Kidney glomerular epithelial cell (primary cell): ENCODE data around the gene RNF126.
"Not testable (repeated sequence)": the region's sequence is repeated elsewhere in the genome, so short reads cannot be mapped to it uniquely, and the experiment has no call there.

Experiments used
- DNase-seq: peaks from one replicate; lab custom pipeline; 2025; lab: John Stamatoyannopoulos, UW

Gene RNF126

GRCh38 chr19:628168-628567 lies 34.8 kb downstream of the RNF126 start:
- DNase-seq: no peak

DNA sequence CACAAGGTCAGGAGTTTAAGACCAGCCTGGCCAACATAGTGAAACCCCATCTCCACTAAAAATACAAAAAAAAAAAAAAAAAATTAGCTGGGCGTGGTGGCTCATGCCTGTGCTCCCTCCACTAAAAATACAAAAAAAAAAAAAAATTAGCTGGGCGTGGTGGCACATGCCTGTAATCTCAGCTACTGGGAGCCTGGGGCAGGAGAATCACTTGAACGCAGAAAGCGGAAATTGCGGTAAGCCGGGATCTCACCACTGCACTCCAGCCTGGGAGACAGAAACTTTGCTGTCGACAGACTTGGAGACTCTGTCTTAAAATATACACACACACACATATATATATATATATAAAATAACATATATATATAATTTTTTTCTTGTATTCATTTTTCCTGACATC lies 36.4 kb downstream of the RNF126 start:
- not testable (repeated sequence) for DNase-seq

DNA sequence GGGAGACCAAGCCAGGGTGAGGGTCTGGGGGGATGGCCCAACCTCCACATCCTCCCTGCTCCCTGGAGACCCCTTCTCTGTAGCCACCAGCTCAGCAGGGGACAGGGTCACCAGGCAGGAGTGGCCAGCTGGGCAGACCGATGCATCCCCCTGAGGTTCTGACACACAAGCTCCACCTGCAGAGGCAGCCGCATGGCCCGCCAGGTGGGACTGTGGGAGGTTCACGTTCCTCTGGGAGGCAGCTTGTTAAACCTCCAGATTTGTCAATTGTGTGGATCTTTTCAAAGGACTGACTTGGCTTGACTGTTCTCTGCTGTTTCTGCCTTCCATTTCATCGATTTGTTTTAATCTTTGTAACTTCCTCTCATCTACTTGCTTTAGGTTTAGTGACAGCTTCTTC lies 37.8 kb downstream of the RNF126 start:
- no peak for DNase-seq

DNA sequence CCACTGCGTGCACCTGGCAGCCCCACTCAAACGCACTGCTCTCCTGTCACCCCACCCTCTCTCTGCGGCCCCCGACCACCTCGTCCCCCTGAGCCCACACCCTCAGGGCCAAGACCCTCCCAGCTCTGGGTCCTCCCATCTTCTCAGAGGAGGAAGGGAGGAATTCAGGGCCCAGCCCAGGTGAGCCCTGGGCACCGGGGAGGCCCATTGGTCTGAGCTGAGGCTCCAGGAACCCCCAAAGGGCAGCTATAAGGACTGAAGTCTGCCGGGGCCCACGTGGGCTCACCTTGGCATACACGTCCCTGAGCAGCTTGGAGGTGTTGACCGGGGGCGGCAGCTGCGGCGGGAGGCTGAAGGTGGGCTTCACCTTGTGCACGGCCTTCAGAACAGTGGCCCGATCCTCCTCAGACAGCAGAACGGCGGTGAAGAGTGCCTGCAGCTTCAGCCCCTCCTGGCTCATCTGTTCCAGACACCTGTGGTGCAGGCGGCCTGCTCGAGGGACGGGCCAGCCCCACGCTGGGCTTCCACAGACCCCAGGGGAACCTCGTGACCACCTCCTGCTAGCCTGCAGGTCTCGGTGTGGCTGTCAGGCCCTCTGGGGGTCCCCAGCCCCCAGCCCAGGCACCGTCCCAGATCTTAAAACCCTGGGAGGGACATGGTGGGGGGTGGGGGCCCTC lies 38.4 kb downstream of the RNF126 start:
- no peak for DNase-seq

GRCh38 chr19:623974-624373 lies 39.0 kb downstream of the RNF126 start:
- peak; percentile 6 for DNase-seq

DNA sequence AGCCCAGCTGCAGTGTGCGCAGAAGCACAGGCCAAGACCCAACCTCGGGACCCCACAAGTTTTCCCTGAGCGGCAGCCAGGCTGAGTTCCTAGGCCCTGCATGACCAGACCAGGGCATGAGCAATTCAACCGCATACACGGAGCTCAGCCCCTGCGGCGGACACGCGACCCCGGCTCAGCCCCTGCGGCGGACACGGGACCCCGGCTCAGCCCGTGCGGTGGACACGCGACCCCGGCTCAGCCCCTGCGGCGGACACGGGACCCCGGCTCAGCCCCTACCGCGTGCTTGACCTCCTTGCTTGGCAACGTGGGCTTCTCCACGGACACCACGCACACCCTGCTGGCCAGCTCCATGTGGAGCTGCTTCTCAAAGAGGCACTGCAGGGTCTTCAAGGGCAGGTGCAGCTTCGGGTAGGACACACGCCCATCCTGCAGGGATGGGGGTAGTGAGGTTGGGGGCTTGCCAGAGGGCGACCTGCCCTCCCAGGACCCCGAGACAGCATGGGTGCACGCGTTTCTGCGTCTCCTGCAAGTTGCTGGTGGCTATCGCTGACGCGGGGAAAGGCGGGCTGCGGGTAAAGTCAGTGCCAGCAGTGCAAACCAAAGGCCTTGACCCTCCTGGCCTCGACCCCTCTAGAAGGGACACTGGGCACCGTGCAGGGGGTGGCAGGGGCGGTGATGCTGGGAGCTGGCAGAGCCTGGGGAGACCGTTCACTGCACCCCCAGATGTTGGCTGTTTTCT lies 39.7 kb downstream of the RNF126 start:
- DNase-seq: no peak

DNA sequence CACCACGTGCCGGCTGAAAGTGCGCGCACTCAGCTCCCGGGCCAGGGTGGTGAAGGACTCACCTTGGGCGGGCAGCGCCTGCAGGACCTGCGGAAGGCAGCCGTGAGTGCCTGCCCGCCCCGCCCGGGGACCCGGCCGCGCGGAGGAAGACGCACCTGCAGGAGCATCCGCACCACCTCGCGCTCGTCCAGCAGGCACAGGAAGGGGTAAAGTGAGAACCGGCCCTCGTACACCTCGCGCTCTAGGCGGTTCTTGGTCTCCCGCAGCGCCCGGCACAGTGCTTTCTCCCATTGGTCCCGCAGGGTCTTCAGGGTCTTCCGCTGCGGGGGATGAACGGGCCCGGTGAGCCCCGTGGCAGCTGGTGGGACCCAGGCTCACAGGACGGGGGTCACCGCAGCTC lies 40.3 kb downstream of the RNF126 start:
- DNase-seq: no peak

- DNase-seq: no peak
Measured at GRCh38 chr19:621819-622218, 41.2 kb downstream of the RNF126 start.

DNA sequence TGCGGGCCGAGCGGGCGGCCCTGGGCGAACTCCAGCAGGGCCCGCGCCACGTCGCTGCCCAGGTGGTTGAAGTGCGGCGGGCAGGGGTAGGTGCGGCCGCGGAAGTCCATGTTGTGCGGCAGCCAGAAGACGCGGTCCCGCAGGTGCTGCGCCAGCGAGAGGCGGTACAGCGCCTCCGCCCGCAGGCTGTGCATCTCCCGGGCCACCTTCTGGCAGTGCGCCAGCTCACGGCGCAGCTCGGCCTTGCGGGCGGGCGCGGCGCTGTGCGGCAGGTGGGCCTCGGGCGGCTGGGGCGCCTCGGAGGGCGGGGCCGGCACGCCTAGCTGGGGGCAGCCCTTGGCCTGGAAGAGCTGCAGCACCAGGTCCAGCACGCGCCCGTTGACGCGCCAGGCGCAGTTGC lies 41.8 kb downstream of the RNF126 start:
- not testable (repeated sequence) for DNase-seq

GRCh38 chr19:620166-620862 lies 42.7 kb downstream of the RNF126 start:
- no peak for DNase-seq

DNA sequence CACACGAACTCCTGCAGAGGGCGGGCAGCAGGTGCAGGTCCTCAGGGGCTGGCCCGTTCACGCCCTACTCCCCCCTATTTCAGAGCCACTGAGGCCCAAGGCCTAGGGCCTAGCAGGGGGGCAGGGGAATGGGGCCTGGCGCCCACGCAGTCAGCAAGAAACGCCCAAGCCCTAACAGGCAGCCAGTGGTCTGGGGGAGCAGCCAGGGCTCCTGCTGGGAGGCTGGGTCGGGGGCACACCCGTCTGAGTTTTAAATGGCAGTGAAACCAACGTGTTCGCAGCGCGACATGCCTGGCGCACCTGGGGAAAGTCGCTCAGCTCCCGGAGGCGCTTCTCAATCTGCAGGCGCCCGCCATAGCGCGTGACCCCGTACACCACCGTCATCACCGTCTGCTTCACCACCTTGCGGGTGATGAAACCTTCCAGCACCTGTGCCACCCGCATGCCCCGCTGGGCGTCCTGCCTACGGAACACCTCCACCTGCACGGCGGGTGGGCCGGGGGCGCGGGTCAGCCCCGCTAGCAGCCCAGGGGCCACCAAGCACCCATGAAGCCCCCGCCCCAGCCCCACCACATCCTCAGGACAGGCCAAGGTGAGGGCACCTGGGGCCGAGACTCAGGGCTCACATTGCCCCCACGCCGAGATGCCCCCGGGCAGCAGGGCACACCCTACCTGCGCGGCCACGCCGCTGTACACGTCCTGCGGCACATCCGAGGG lies 43.6 kb downstream of the RNF126 start:
- no peak for DNase-seq

GRCh38 chr19:618674-619285 lies 44.2 kb downstream of the RNF126 start:
- DNase-seq: no peak

GRCh38 chr19:618247-618619 lies 44.8 kb downstream of the RNF126 start:
- DNase-seq: no peak

DNA sequence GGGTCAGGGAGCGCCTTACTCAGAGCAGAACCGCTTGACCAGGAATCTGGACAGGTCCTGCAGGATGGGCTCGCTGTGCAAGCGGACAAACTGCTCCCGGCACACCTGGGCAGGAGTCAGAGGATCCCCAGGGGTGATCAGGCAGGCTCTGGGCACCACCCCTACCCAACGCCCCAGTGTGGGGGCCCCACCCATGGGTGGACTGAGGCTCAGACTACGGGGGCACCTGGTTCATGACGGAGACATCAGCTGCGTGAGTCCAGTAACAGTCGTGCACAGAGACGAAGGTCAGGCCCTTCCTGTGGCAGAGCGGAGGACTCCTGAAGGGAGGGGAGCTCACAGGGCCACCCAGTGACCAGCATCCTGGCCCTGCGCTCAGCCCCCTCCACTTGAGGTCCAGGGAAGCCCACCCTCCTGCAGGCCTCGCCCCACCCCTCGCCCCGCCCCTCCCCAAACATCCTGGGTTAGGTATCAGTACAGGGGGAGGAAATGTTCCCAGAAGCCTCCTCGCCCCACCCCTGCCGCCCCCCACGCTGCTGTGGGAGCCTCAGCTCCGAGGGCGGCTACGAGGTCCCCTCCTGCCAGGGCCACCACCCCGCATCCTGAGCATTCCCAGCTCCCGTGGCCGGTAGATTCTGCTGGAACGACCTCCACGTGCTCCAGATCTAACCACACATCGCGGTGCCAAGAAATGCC lies 45.3 kb downstream of the RNF126 start:
- DNase-seq: no peak

DNA sequence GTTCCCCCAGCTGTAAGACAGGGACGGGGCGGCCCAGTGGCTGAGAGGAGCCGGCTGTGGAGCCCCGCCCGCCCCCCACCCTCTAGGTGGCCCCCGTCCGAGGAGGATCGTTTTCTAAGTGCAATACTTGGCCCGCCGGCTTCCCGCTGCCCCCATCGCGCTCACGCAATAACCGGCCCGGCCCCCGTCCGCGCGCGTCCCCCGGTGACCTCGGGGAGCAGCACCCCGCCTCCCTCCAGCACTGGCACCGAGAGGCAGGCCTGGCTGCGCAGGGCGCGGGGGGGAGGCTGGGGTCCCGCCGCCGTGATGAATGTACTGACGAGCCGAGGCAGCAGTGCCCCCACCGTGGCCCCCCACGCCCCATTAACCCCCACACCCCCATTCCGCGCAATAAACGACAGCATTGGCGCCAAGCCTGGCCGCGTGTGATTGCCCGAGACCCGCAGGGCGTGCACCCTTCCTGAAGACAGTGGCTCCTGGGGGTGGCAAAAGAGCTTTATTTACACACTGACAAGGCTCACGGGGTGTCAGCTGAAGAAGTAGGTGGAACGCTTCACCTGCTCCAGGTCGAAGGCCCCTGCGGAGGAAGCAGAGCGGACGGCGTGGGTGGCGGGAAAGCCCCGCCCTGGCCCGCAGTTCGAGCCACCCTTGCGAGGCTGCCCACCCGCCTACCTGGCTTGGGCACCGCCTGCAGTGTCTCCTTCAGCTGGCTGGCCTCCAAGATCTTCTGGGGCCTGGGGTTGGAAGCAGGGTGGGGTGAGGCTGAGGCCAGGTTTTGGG lies 46.1 kb downstream of the RNF126 start:
- DNase-seq: no peak

- no peak for DNase-seq
Measured at GRCh38 chr19:616062-616700, 46.8 kb downstream of the RNF126 start.

DNA sequence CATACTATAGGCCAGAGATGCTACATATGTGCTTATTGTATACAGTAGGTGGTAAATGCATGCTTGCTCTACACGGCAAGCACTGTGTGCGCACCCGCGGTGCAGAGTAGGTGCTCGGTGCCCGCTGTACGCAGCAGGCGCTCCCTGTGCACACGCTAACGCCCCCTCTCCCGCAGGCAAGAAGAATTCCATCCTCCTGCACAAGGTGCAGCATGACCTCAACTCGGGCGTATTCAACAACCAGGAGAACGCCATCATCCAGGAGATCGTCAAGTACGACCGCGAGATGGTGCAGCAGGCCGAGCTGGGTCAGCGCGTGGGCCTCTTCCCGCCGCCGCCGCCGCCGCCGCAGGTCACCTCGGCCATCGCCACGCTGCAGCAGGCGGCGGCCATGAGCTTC lies 47.4 kb downstream of the RNF126 start:
- no peak for DNase-seq

DNA sequence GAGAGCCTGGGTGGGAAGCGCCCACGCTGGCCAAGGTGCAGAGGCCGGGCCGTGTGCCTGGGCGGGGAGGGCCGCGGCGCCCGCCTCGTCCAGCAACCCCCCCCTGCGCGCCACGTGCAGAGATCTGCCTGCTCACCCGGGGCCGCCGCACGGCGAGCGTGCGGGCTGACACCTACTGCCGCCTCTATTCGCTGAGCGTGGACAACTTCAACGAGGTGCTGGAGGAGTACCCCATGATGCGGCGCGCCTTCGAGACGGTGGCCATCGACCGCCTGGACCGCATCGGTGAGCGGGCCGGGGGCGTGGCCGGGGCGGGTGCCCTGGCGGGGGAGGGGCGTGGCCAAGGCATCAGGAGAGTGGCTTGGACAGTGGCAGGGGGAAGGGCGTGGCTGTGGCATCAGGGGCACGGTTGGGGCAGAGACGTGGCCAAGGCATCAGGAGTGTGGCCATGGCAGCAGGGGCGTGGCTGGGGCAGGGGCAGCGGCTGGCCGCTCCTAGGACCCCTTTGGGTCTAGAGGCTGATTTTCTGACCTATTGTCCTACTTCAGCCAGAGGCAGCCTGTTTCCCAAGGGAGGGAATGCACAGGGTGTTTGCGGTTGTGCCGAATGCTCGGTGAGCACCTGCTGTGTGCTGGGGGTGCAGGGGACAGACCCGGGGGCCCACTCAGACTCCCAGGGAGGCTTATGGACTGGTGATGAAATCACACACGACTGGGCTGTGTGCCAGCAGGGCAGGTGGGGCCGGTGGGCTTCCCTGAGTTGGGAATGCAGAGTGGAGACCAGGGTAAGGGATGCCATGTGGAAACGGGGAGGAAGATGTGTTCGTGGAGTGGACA lies 49.1 kb downstream of the RNF126 start:
- DNase-seq: no peak

DNA sequence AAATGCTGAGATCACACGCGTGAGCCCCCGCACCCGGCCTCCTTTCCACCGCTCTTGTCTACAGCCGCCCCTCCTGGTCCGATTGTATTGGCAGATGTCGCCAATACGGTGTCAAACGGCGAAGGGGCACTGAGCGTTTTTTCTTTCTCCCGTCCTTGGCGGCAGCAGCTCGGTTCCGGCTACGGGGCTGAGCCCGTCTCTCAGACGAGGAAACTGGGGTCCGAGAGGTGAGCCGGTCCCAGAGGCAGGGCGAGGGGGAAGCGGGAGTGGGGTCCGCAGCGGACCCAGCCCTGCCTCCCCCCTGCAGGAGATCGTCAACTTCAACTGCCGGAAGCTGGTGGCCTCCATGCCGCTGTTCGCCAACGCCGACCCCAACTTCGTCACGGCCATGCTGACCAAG lies 50.1 kb downstream of the RNF126 start:
- DNase-seq: no peak
